ENCODE measurements around the gene HEXIM2.
"Not testable (repeated sequence)": the region's sequence is repeated elsewhere in the genome, so short reads cannot be mapped to it uniquely, and the experiment has no call there.

HEXIM2 gene, protein sequence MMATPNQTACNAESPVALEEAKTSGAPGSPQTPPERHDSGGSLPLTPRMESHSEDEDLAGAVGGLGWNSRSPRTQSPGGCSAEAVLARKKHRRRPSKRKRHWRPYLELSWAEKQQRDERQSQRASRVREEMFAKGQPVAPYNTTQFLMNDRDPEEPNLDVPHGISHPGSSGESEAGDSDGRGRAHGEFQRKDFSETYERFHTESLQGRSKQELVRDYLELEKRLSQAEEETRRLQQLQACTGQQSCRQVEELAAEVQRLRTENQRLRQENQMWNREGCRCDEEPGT

DNA sequence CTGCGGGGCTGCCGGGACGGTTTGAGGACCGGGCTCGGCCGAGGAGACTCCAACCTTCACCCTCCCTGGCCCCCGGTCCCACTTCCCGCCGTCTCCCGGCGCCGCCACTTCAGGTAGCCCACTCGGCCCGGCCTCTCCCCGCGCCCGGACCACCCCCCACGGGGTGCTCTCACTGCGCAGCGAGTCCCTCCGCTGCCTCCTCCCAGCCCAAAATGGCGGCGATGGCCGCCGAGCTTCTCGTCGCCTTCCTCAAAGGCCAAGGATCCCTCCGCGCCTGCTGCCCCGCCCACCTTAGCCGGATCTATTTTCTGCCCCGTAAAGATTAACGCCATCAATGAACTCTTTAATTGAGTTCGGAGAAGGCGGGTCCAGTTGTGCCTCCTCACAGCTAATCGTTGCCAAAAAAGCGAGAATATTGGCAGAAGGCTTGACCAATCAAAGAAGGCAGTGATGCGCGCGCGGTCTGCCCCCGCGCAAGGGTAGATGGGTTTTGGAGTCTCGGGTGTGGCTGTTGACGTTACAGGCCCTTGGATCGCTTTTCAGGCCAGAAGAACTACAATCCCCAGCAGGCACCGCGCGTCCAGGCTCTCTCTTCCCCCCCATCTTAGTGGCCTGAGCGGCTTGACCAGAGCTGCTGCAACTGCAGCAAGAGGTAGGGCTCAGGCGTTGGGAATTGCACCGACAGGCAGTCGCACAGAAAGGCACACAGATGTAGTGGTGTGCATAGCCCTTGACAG is at the start of gene HEXIM2:
Gene HEXIM2, plus strand, starts transcription at position 588 of the 737 bp plus-strand sequence. CDS start 919 bp downstream, outside the sequence.
- DNase-seq: peak; percentile 97 to 100 (median 98)
- intact Hi-C loops (cut with DNase I): loop anchor here (1.0 kb wide), 1 partner anchor 13 kb away; the partner anchor contains the start of gene HEXIM1

DNA sequence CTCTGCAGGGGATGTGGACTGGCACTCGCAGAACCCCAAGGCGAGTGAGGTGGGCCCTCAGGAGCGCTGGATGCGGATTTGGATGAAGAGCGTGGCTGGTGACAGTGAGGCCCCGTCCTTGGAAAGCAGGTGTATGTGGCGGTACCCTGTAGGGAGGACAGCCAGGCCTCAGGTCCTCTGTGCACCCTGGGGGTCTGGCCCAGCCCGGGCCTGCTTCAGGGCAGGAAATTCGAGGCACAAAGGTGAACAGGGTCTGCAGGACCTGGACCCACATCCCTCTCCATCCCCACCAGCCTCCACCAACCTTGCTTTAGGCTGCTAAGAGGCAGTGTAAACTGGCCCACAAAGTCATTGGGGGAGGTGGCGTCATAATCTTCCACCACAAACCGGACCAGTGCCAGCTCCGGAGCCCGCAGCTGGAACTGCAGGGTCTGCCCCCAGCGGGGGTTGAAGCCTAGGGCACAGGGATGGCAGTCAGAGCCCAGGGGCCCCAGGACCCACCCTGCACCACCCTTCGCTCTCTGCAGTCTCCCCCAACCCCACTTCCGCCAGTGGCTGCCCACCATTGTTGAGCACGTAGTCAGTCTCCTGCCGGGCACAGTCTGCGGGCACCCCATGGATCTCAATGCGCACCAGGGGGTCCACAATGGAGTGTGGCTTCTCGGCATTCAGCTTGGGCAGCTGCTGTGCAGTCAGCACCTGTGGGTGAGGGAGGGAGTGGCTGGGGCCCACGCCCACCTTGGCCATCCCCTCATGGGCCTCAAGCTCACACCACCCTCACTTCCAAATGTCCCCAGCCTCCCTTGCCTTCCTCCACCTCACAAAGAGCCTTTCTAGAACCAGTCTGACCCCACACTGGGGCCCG is 48.9 kb upstream of the HEXIM2 start:
- intact Hi-C loops (cut with DNase I): no loop called here
- DNase-seq: no peak

GRCh38 chr17:45113424-45113754 is 48.3 kb upstream of the HEXIM2 start:
- DNase-seq: no peak
- intact Hi-C loops (cut with DNase I): no loop called here

GRCh38 chr17:45114117-45114932 is 47.4 kb upstream of the HEXIM2 start:
- DNase-seq: no peak
- intact Hi-C loops (cut with DNase I): no loop called here

GRCh38 chr17:45115015-45115625 is 46.6 kb upstream of the HEXIM2 start:
- intact Hi-C loops (cut with DNase I): no loop called here
- no peak for DNase-seq

DNA sequence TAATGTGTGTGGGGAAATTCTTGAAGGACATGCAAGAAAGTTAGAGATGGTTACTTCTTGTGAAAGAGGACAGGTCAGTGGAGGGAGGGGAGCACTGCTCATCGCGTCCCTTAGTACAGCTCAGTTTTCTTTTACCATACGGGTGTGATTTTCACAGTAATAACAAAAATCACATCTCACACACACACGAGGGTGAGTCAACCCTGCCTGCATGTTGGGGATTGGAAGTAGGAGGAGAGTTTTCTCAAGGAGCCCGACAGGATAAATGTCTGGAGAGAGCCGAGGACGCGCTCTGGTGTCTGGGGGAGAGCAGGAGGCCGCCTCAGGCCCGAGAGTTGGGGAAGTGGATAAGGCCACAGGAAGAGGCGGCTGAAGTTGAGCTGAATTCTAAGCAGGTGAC is 45.8 kb upstream of the HEXIM2 start:
- intact Hi-C loops (cut with DNase I): no loop called here
- no peak for DNase-seq

GRCh38 chr17:45116434-45117016 is 45.1 kb upstream of the HEXIM2 start:
- no peak for DNase-seq
- intact Hi-C loops (cut with DNase I): no loop called here

GRCh38 chr17:45117334-45117733 is 44.3 kb upstream of the HEXIM2 start:
- no peak for DNase-seq
- intact Hi-C loops (cut with DNase I): no loop called here

- no peak for DNase-seq
- intact Hi-C loops (cut with DNase I): no loop called here
Observed at GRCh38 chr17:45117848-45118646, 43.6 kb upstream of the HEXIM2 start.

DNA sequence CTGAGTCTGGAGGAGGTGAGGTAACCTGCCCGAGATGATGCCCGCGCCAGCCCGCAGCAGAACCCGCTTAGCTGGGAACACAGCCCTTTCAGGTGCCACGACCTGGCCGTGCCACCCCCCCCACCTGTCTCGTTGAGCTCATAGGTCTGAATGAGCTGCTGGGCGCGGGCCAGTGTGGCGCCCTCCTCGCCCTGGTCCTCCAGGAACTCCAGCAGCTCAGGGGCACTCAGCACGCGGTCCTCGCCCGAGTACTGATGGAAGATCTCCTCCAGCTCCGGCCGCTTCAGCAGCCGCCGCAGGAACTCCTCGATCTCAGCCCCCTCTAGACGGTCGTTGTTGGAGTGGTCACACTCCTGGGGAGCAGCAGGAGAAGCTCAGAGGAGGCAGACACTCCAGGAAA is 43.0 kb upstream of the HEXIM2 start:
- intact Hi-C loops (cut with DNase I): no loop called here
- DNase-seq: no peak

- intact Hi-C loops (cut with DNase I): no loop called here
- DNase-seq: no peak
Observed at GRCh38 chr17:45119964-45120363, 41.7 kb upstream of the HEXIM2 start.

DNA sequence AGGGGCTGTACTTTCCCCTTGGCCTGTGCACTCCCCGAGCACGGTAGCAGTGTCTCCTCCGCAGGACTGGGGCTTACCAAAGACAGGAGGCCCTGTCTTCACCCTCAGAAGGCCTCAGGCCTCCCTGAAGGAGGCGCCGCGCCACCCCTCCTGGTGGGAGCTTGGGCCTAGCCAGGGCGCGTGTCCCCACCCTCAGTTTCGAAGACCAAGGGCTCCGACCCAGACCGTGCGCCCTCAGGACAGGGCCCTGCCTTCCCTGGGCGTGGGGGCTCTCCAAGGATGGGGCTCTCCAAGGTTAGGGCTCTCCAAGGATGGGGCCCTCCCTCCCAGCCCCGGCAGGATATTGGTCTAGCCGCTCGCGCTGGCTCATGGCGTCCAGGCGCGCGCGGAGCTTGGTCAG is 41.1 kb upstream of the HEXIM2 start:
- intact Hi-C loops (cut with DNase I): no loop called here

GRCh38 chr17:45121055-45121454 is 40.6 kb upstream of the HEXIM2 start:
- intact Hi-C loops (cut with DNase I): no loop called here
- no peak for DNase-seq

More for the DNA sequence above, 41.1 kb upstream of the HEXIM2 start:
- DNase-seq: no peak

- intact Hi-C loops (cut with DNase I): no loop called here
- no peak for DNase-seq
Observed at GRCh38 chr17:45123076-45123770, 38.5 kb upstream of the HEXIM2 start.

GRCh38 chr17:45123930-45124796 is 37.5 kb upstream of the HEXIM2 start:
- intact Hi-C loops (cut with DNase I): no loop called here
- no peak for DNase-seq

DNA sequence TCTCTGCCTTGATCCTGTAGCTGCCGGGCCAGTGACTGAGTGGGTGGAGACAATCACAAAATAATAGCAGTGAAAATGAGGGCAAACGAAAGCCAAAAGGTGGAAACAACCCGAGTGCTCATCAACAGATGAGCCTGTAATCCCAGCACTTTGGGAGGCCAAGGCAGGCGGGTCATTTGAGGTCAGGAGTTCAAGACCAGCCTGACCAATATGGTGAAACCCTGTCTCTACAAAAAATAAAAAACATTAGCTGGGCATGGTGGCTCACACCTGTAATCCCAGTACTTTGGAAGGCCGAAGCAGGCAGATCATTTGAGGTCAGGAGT is 36.9 kb upstream of the HEXIM2 start:
- intact Hi-C loops (cut with DNase I); DNase-seq: not testable (repeated sequence)

GRCh38 chr17:45125509-45125908 is 36.2 kb upstream of the HEXIM2 start:
- no peak for DNase-seq
- intact Hi-C loops (cut with DNase I): no loop called here

Data from posterior cingulate gyrus (tissue), 11 donors.